A549 (cell line): ENCODE data around the gene PGA3. TPM values are rescaled to one million over a fixed set of nuclear protein-coding genes. Genes with fewer than 3 reads are reported as not detected.

ENCODE experiments used
- ATAC-seq, 2 experiments: fragments of 200-7000 bp in 1 of 2; fragments of >200 bp in 1 of 2; cut with Nextera tagmentation in 1 of 2; cut with Tn5 transposase in 1 of 2; 3 replicates each; pipeline versions ENCODE4 v1.8.0 to v1.9.1; 2018 to 2020; ENCODE audit warnings: mild to moderate bottlenecking in 1 of 2, moderate library complexity in 1 of 2
- CTCF ChIA-PET: fragments of 300-600 bp; sonication (Branson Sonifier 250); formaldehyde crosslinking; extraction: SDS; loops from one replicate; lab custom pipeline; 2021; ENCODE audit warnings: antibody characterized with exemption, inconsistent platforms; lab: Yijun Ruan, JAX
- POLR2A ChIA-PET: fragments of 350-600 bp; formaldehyde crosslinking; extraction: SDS; loops from one replicate; lab custom pipeline; 2021; ENCODE audit warnings: antibody characterized with exemption, inconsistent platforms; lab: Yijun Ruan, JAX
- DNase-seq, 2 experiments: peaks; one replicate each; pipeline versions ENCODE4 v3.0.0 to v3.0.0-alpha.2; 2011 to 2016; ENCODE audit warnings: low read depth in 1 of 2, low spot score in 1 of 2
- FAIRE-seq: peaks from 2 replicates; lab custom pipeline; 2011; peaks lifted over from hg19 to GRCh38; lab: Jason Lieb, UNC
- H3K27ac ChIP-seq, 2 experiments: fragments of >200 bp; sonication (Bioruptor Twin); formaldehyde crosslinking; 3 replicates each; pipeline ENCODE4 v1.5.1; 2016 to 2017
- H3K4me1 ChIP-seq: fragments of >200 bp; sonication (Bioruptor Twin); formaldehyde crosslinking; 3 replicates; pipeline ENCODE4 v1.6.1; 2016
- H3K4me2 ChIP-seq: fragments of >200 bp; sonication (Bioruptor Twin); formaldehyde crosslinking; 3 replicates; pipeline ENCODE4 v1.6.1; 2016
- H3K4me3 ChIP-seq: fragments of >200 bp; sonication (Bioruptor Twin); formaldehyde crosslinking; 3 replicates; pipeline ENCODE4 v1.5.1; 2016
- H3K9me3 ChIP-seq: fragments of >200 bp; sonication (Bioruptor Twin); formaldehyde crosslinking; 3 replicates; pipeline ENCODE4 v1.6.1; 2016
- CBX2 ChIP-seq: fragments of 200-600 bp; sonication (generic); IDR thresholded peaks from 2 replicates; pipeline ENCODE4 v1.6.1; 2016; ENCODE audit warnings: low read depth, mild to moderate bottlenecking, borderline replicate concordance
- FOSB ChIP-seq: fragments of 250-450 bp; sonication (Bioruptor Pico); IDR thresholded peaks from 2 replicates; pipeline ENCODE4 v1.5.0; 2020; ENCODE audit warnings: mild to moderate bottlenecking, moderate library complexity
- GATA3 ChIP-seq: IDR thresholded peaks from 2 replicates; pipeline ENCODE4 v1.6.1; 2012; ENCODE audit warnings: borderline replicate concordance
- HMGXB4 ChIP-seq: fragments of 250-450 bp; sonication (Bioruptor Pico); IDR thresholded peaks from 2 replicates; pipeline ENCODE4 v1.5.0; 2021; ENCODE audit warnings: mild to moderate bottlenecking, moderate library complexity, borderline replicate concordance
- HOXB13 ChIP-seq: fragments of 250-450 bp; sonication (Bioruptor Pico); IDR thresholded peaks from 2 replicates; pipeline ENCODE4 v1.5.0; 2020; ENCODE audit warnings: low read depth, mild to moderate bottlenecking, moderate library complexity
- MAFK ChIP-seq: fragments of 450-650 bp; IDR thresholded peaks from 2 replicates; pipeline ENCODE4 v1.6.1; 2014; ENCODE audit not compliant: partially characterized antibody
- PBX3 ChIP-seq: IDR thresholded peaks from 2 replicates; pipeline ENCODE4 v1.6.1; 2012
- RCOR1 ChIP-seq: fragments of 150-350 bp; IDR thresholded peaks from 2 replicates; pipeline ENCODE4 v1.6.1; 2014; ENCODE audit warnings: antibody characterized with exemption, low read length, low read depth
- SMC3 ChIP-seq: fragments of >200 bp; sonication (Bioruptor Twin); formaldehyde crosslinking; IDR thresholded peaks from 3 replicates; pipeline ENCODE4 v1.6.1; 2018; ENCODE audit warnings: inconsistent platforms
- ZFP36 ChIP-seq: fragments of 450-650 bp; IDR thresholded peaks from 2 replicates; pipeline ENCODE4 v1.6.1; 2014; ENCODE audit warnings: borderline replicate concordance; ENCODE audit not compliant: partially characterized antibody
- WGBS: methylation state at CpG from one replicate; pipeline ENCODE4 v1.1.6; 2017; ENCODE audit errors: missing lambda C conversion rate; 5-methylcytosine and 5-hydroxymethylcytosine counted together
- polyA plus RNA-seq, 4 experiments: library from polyadenylated mRNA; depleted of rRNA in 3 of 4; stranded (reverse); fragments of >200 nt; fragmentation: RNase III in 1 of 4; extraction: RNeasy Plus Mini Kit Qiagen cat#74134 plus additional on column Dnase treatment in 1 of 4; gene quantifications; 2 replicates in 3 of 4; 3 replicates in 1 of 4; pipeline ENCODE4 v1.2.3, GENCODE V29; 2011 to 2017
- TF ChIP-seq, protein P1 (sequence below): IDR thresholded peaks from 2 replicates; pipeline ENCODE4 v1.6.1; 2012; ENCODE audit warnings: low read depth, borderline replicate concordance
- TF ChIP-seq, protein P2 (sequence below): fragments of >200 bp; sonication (Bioruptor Twin); formaldehyde crosslinking; IDR thresholded peaks from 3 replicates; pipeline ENCODE4 v1.5.1; 2016
- TF ChIP-seq, protein P3 (sequence below): IDR thresholded peaks from 2 replicates; pipeline ENCODE4 v1.6.1; 2012

PGA3 gene
- polyA plus RNA-seq, 2 of the 4 experiments (the other 2 are of a cell fraction), result not detected

GRCh38 chr11:61259363-61259762, 56.0 kb downstream of the PGA3 start:
- no peak for DNase-seq
- FAIRE-seq, result no peak
- CTCF ChIA-PET, result interaction anchor here (0.7 to 1.0 kb wide), 3 partner anchors 13 to 129 kb away, joined by 3 to 4 read pairs (median 3); no protein-coding TSS in a partner anchor

More at GRCh38 chr11:61259363-61259762, 56.0 kb downstream of the PGA3 start:
- Histone ChIP-seq H3K27ac (no peak overlapping the region), H3K4me2 (no peak overlapping the region), H3K4me1 (no peaks in the 10 kb centered on the region), H3K9me3 (no peaks in the 10 kb centered on the region), H3K4me3 (no peak overlapping the region)
- TF ChIP-seq, protein P1, sequence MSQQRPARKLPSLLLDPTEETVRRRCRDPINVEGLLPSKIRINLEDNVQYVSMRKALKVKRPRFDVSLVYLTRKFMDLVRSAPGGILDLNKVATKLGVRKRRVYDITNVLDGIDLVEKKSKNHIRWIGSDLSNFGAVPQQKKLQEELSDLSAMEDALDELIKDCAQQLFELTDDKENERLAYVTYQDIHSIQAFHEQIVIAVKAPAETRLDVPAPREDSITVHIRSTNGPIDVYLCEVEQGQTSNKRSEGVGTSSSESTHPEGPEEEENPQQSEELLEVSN, result no peak
- TF ChIP-seq FOSB (CRISPR knock-in tag), result no peak
- TF ChIP-seq, protein P2, sequence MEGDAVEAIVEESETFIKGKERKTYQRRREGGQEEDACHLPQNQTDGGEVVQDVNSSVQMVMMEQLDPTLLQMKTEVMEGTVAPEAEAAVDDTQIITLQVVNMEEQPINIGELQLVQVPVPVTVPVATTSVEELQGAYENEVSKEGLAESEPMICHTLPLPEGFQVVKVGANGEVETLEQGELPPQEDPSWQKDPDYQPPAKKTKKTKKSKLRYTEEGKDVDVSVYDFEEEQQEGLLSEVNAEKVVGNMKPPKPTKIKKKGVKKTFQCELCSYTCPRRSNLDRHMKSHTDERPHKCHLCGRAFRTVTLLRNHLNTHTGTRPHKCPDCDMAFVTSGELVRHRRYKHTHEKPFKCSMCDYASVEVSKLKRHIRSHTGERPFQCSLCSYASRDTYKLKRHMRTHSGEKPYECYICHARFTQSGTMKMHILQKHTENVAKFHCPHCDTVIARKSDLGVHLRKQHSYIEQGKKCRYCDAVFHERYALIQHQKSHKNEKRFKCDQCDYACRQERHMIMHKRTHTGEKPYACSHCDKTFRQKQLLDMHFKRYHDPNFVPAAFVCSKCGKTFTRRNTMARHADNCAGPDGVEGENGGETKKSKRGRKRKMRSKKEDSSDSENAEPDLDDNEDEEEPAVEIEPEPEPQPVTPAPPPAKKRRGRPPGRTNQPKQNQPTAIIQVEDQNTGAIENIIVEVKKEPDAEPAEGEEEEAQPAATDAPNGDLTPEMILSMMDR, result no peak
- TF ChIP-seq, protein P3, sequence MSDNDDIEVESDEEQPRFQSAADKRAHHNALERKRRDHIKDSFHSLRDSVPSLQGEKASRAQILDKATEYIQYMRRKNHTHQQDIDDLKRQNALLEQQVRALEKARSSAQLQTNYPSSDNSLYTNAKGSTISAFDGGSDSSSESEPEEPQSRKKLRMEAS, result no peak
- no peak for TF ChIP-seq CBX2
- TF ChIP-seq HMGXB4 (CRISPR knock-in tag), result no peak
- no peak for TF ChIP-seq SMC3
- no peak for TF ChIP-seq RCOR1
- no peak for TF ChIP-seq MAFK
- TF ChIP-seq HOXB13 (CRISPR knock-in tag), result no peak
- TF ChIP-seq PBX3, result no peak
- TF ChIP-seq ZFP36, result no peak
- no peak for TF ChIP-seq GATA3
- no peak for ATAC-seq
- WGBS, result 72% methylated on average over 6 of the region's 6 CpGs
- POLR2A ChIA-PET, result no interaction called here

Other genes with a start within 250 kb of the PGA3 start
- gene CD6, start 231.8 kb upstream of the PGA3 start, polyA plus RNA-seq (2011; rRNA removed), result 0.06 TPM in 1 of 2 replicates, not detected in the other
- gene CD6, start 231.8 kb upstream of the PGA3 start, polyA plus RNA-seq (2017; fragmentation: RNase III; extraction: RNeasy Plus Mini Kit Qiagen cat#74134 plus additional on column Dnase treatment), result 0.06 to 0.07 TPM in 2 of 3 replicates, not detected in the other
- gene CD5, start 101.0 kb upstream of the PGA3 start, polyA plus RNA-seq (2011; rRNA removed), result 0.04 TPM in 1 of 2 replicates, not detected in the other
- gene CD5, start 101.0 kb upstream of the PGA3 start, polyA plus RNA-seq (2017; fragmentation: RNase III; extraction: RNeasy Plus Mini Kit Qiagen cat#74134 plus additional on column Dnase treatment), result not detected in 3 replicates
- 9.3 and 11.3 TPM in 2 replicates for gene VPS37C, start 42.1 kb upstream of the PGA3 start, polyA plus RNA-seq (2011; rRNA removed)
- 8.9 to 10.9 TPM (median 9.9 TPM) in 3 replicates for gene VPS37C, start 42.1 kb upstream of the PGA3 start, polyA plus RNA-seq (2017; fragmentation: RNase III; extraction: RNeasy Plus Mini Kit Qiagen cat#74134 plus additional on column Dnase treatment)
- gene PGA4, start 18.8 kb downstream of the PGA3 start, polyA plus RNA-seq (2011; rRNA removed), result not detected in 2 replicates
- not detected in 3 replicates for gene PGA4, start 18.8 kb downstream of the PGA3 start, polyA plus RNA-seq (2017; fragmentation: RNase III; extraction: RNeasy Plus Mini Kit Qiagen cat#74134 plus additional on column Dnase treatment)
- not detected in 2 replicates for gene PGA5, start 37.7 kb downstream of the PGA3 start, polyA plus RNA-seq (2011; rRNA removed)
- not detected in 3 replicates for gene PGA5, start 37.7 kb downstream of the PGA3 start, polyA plus RNA-seq (2017; fragmentation: RNase III; extraction: RNeasy Plus Mini Kit Qiagen cat#74134 plus additional on column Dnase treatment)
- gene VWCE, start 91.8 kb downstream of the PGA3 start, polyA plus RNA-seq (2011; rRNA removed), result 0.53 and 0.65 TPM in 2 replicates
- gene VWCE, start 91.8 kb downstream of the PGA3 start, polyA plus RNA-seq (2017; fragmentation: RNase III; extraction: RNeasy Plus Mini Kit Qiagen cat#74134 plus additional on column Dnase treatment), result 0.45 to 0.79 TPM (median 0.63 TPM) in 3 replicates
- gene DDB1, start 129.6 kb downstream of the PGA3 start, polyA plus RNA-seq (2011; rRNA removed), result 213 and 222 TPM in 2 replicates
- 149 to 154 TPM (median 149 TPM) in 3 replicates for gene DDB1, start 129.6 kb downstream of the PGA3 start, polyA plus RNA-seq (2017; fragmentation: RNase III; extraction: RNeasy Plus Mini Kit Qiagen cat#74134 plus additional on column Dnase treatment)
- 46.5 and 51.2 TPM in 2 replicates for gene TKFC, start 129.7 kb downstream of the PGA3 start, polyA plus RNA-seq (2011; rRNA removed)
- 42.6 to 53.6 TPM (median 48.7 TPM) in 3 replicates for gene TKFC, start 129.7 kb downstream of the PGA3 start, polyA plus RNA-seq (2017; fragmentation: RNase III; extraction: RNeasy Plus Mini Kit Qiagen cat#74134 plus additional on column Dnase treatment)
- 50.8 and 58.1 TPM in 2 replicates for gene CYB561A3, start 158.4 kb downstream of the PGA3 start, polyA plus RNA-seq (2011; rRNA removed)
- gene CYB561A3, start 158.4 kb downstream of the PGA3 start, polyA plus RNA-seq (2017; fragmentation: RNase III; extraction: RNeasy Plus Mini Kit Qiagen cat#74134 plus additional on column Dnase treatment), result 50.4 to 56.9 TPM (median 55.4 TPM) in 3 replicates
- 143 and 156 TPM in 2 replicates for gene TMEM138, start 158.9 kb downstream of the PGA3 start, polyA plus RNA-seq (2011; rRNA removed)
- gene TMEM138, start 158.9 kb downstream of the PGA3 start, polyA plus RNA-seq (2017; fragmentation: RNase III; extraction: RNeasy Plus Mini Kit Qiagen cat#74134 plus additional on column Dnase treatment), result 80.3 to 95.6 TPM (median 88.2 TPM) in 3 replicates
- gene TMEM216, start 189.1 kb downstream of the PGA3 start, polyA plus RNA-seq (2011; rRNA removed), result 33.6 and 49.0 TPM in 2 replicates
- gene TMEM216, start 189.1 kb downstream of the PGA3 start, polyA plus RNA-seq (2017; fragmentation: RNase III; extraction: RNeasy Plus Mini Kit Qiagen cat#74134 plus additional on column Dnase treatment), result 9.9 to 11.9 TPM (median 10.6 TPM) in 3 replicates
- gene CPSF7, start 226.5 kb downstream of the PGA3 start, polyA plus RNA-seq (2011; rRNA removed), result 56.7 and 72.9 TPM in 2 replicates
- gene CPSF7, start 226.5 kb downstream of the PGA3 start, polyA plus RNA-seq (2017; fragmentation: RNase III; extraction: RNeasy Plus Mini Kit Qiagen cat#74134 plus additional on column Dnase treatment), result 62.9 to 69.1 TPM (median 67.5 TPM) in 3 replicates
- 76.4 and 106 TPM in 2 replicates for gene SDHAF2, start 226.6 kb downstream of the PGA3 start, polyA plus RNA-seq (2011; rRNA removed)
- 43.1 to 44.4 TPM (median 43.8 TPM) in 3 replicates for gene SDHAF2, start 226.6 kb downstream of the PGA3 start, polyA plus RNA-seq (2017; fragmentation: RNase III; extraction: RNeasy Plus Mini Kit Qiagen cat#74134 plus additional on column Dnase treatment)